Endothelial cell of umbilical vein (primary cell): ENCODE data around the gene MUC22. TPM values are rescaled to one million over a fixed set of nuclear protein-coding genes. Genes with fewer than 3 reads are reported as not detected.

Source experiments
- BruUV-seq: library from RNA; stranded (reverse); fragments of 400-500 nt; replicated peaks from 2 replicates; lab custom pipeline; 2021; lab: Mats Ljungman, UMichigan
- CTCF ChIA-PET: fragments of 300-600, 350-600 bp; sonication (Branson Sonifier 250); formaldehyde crosslinking; loops from one replicate; lab custom pipeline; 2021; ENCODE audit warnings: antibody characterized with exemption, inconsistent platforms; lab: Charles Lee
- POLR2A ChIA-PET: fragments of 300-600, 350-600 bp; sonication (Branson Sonifier 250); formaldehyde crosslinking; loops from one replicate; lab custom pipeline; 2021; ENCODE audit warnings: antibody characterized with exemption, inconsistent platforms; lab: Charles Lee
- DNase-seq: peaks from one replicate; pipeline ENCODE4 v3.0.0-alpha.2; 2011; ENCODE audit warnings: low read depth, low spot score
- FAIRE-seq: peaks from 2 replicates; lab custom pipeline; 2011; peaks lifted over from hg19 to GRCh38; lab: Jason Lieb, UNC
- H2AFZ ChIP-seq: 2 replicates; pipeline ENCODE4 v1.6.0; 2012; ENCODE audit warnings: low read depth, low read length, control low read depth, inconsistent platforms
- H3K27ac ChIP-seq: 2 replicates; pipeline ENCODE4 v1.5.1; 2011; ENCODE audit warnings: low read depth, mild to moderate bottlenecking, control low read depth, low read length, moderate library complexity; ENCODE audit not compliant: insufficient read depth
- H3K27me3 ChIP-seq, 2 experiments: 2 replicates each; pipeline versions ENCODE4 v1.6.0 to v1.6.1; 2011; ENCODE audit warnings: low read length in 2 of 2, mixed read lengths in 1 of 2; ENCODE audit not compliant: control insufficient read depth in 2 of 2, insufficient read depth in 2 of 2
- H3K36me3 ChIP-seq, 2 experiments: 2 replicates in 1 of 2; 3 replicates in 1 of 2; pipeline ENCODE4 v1.5.1; 2011; ENCODE audit warnings: low read length in 2 of 2, mild to moderate bottlenecking in 1 of 2, moderate library complexity in 1 of 2; ENCODE audit not compliant: control insufficient read depth in 2 of 2, insufficient read depth in 2 of 2; ENCODE audit errors: extremely low read depth in 1 of 2
- H3K4me1 ChIP-seq: 3 replicates; pipeline ENCODE4 v1.5.1; 2011; ENCODE audit warnings: mild to moderate bottlenecking, low read length; ENCODE audit not compliant: control insufficient read depth, insufficient read depth; ENCODE audit errors: extremely low read depth
- H3K4me2 ChIP-seq: 2 replicates; pipeline ENCODE4 v1.6.1; 2011; ENCODE audit warnings: low read length, control low read depth, mixed read lengths; ENCODE audit not compliant: insufficient read depth
- H3K4me3 ChIP-seq, 3 experiments: fragments of 200-600 bp in 1 of 3; sonication (generic), shearing (Covaris generic) in 1 of 3; replicated peaks in 1 of 3; 2 replicates each; pipeline ENCODE4 v1.5.1; 2011 to 2016; ENCODE audit warnings: control low read depth in 3 of 3, low read length in 3 of 3, mild to moderate bottlenecking in 2 of 3, inconsistent platforms in 1 of 3, low read depth in 1 of 3, moderate library complexity in 1 of 3; ENCODE audit not compliant: insufficient read depth in 1 of 3
- H3K79me2 ChIP-seq: 2 replicates; pipeline ENCODE4 v1.6.0; 2012; ENCODE audit warnings: low read length, inconsistent platforms; ENCODE audit not compliant: control insufficient read depth, insufficient read depth
- H3K9ac ChIP-seq: replicated peaks from 2 replicates; pipeline ENCODE3; 2011; ENCODE audit warnings: low read length, control low read depth; ENCODE audit not compliant: insufficient read depth; ENCODE audit errors: extremely low read depth
- H3K9me1 ChIP-seq: replicated peaks from 3 replicates; pipeline ENCODE4 v1.6.0; 2011; ENCODE audit warnings: mild to moderate bottlenecking, low read length; ENCODE audit not compliant: control insufficient read depth, insufficient read depth; ENCODE audit errors: extremely low read depth
- H3K9me3 ChIP-seq: replicated peaks from 2 replicates; pipeline ENCODE4 v1.5.1; 2012; ENCODE audit warnings: low read length, inconsistent platforms; ENCODE audit not compliant: control insufficient read depth, insufficient read depth
- H4K20me1 ChIP-seq: replicated peaks from 2 replicates; pipeline ENCODE3; 2011; ENCODE audit warnings: mild to moderate bottlenecking, low read length; ENCODE audit not compliant: control insufficient read depth, insufficient read depth; ENCODE audit errors: extremely low read depth
- EZH2 ChIP-seq: IDR thresholded peaks from 2 replicates; pipeline ENCODE4 v1.6.1; 2012; ENCODE audit warnings: borderline replicate concordance, low read depth, mild to moderate bottlenecking, moderate library complexity, low read length, inconsistent platforms; ENCODE audit not compliant: severe bottlenecking
- FOS ChIP-seq: IDR thresholded peaks from 2 replicates; pipeline ENCODE4 v1.6.1; 2011; ENCODE audit warnings: mild to moderate bottlenecking, low read length, moderate library complexity, borderline replicate concordance; ENCODE audit not compliant: insufficient read depth
- GATA2 ChIP-seq: IDR thresholded peaks from 2 replicates; pipeline ENCODE4 v1.7.0; 2011; ENCODE audit warnings: low read depth, mild to moderate bottlenecking, moderate library complexity, mixed read lengths, low read length; ENCODE audit not compliant: insufficient read length, insufficient read depth
- JUN ChIP-seq: IDR thresholded peaks from 2 replicates; pipeline ENCODE4 v1.6.1; 2011; ENCODE audit warnings: borderline replicate concordance, low read depth; ENCODE audit not compliant: insufficient read length, insufficient read depth
- MYC ChIP-seq: IDR thresholded peaks from one replicate; pipeline ENCODE4 v1.6.1; 2011; ENCODE audit warnings: mild to moderate bottlenecking, low read depth, low read length
- POLR2A ChIP-seq: IDR thresholded peaks from 2 replicates; pipeline ENCODE4 v1.6.1; 2012; ENCODE audit warnings: low read depth, mild to moderate bottlenecking, control low read depth, low read length
- POLR2AphosphoS5 ChIP-seq: IDR thresholded peaks from 2 replicates; pipeline ENCODE4 v1.6.1; 2012; ENCODE audit warnings: low read depth, mild to moderate bottlenecking, control low read depth, low read length, moderate library complexity; ENCODE audit not compliant: insufficient read depth
- dilution Hi-C: fragments of 300-500 bp; cut with MboI; formaldehyde crosslinking; loops from one replicate; pipeline ENCODE4 v1.15.0; 2019; ENCODE audit warnings: low sequenced_read_pairs; ENCODE audit not compliant: extremely low pct_ligation_motif_present
- intact Hi-C: fragments of 100-400 bp; cut with micrococcal nuclease; formaldehyde crosslinking; loops from one replicate; pipeline ENCODE4 v1.10.0; 2022
- polyA plus RNA-seq, 4 experiments: library from polyadenylated mRNA; depleted of rRNA in 3 of 4; stranded (reverse) in 3 of 4; unstranded in 1 of 4; fragments of >200 nt; gene quantifications; 2 replicates each; pipeline versions ENCODE4 v1.2.1 to v1.2.3, GENCODE V29; 2011 to 2012; ENCODE audit warnings: missing spikeins in 1 of 4
- total RNA-seq: library from RNA; stranded (reverse); gene quantifications from 2 replicates; pipeline ENCODE4 v1.2.3, GENCODE V29; 2021
- TF ChIP-seq, protein P1 (sequence below), 2 donors: IDR thresholded peaks; 1 replicate in 1 of 2; 2 replicates in 1 of 2; pipeline ENCODE4 v1.5.1; 2011; ENCODE audit warnings: low read length in 2 of 2, mild to moderate bottlenecking in 2 of 2, moderate library complexity in 2 of 2, control low read depth in 1 of 2, inconsistent platforms in 1 of 2, low read depth in 1 of 2; ENCODE audit not compliant: insufficient read depth in 1 of 2; ENCODE audit errors: extremely low read depth in 1 of 2
- TF ChIP-seq, protein P2 (sequence below): IDR thresholded peaks from 2 replicates; pipeline ENCODE4 v1.6.1; 2011; ENCODE audit not compliant: insufficient read depth, insufficient read length

The MUC22 gene
- total and polyA plus RNA-seq, 2 donors (not counting 3 experiments of a cell fraction or from before 2014, with no cell fraction given) = not detected

DNA sequence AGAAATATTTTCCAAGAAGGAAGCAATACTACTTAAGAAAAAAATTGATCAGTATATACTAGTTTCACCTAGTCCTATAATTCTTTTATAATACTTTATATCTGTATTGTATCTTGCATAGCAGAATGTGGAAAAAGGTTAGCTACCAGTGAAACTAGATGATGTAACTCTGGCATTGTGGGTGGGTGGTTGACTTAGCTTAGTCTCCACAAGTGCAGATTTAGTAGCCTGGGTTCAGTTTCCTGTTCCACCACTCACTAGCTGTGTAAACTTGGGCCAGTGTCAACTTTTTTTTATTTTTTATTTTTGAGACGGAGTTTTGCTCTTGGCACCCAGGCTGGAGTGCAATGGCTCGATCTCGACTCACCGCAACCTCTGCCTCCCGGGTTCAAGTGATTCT lies 24.8 kb upstream of the MUC22 start:
- no peaks in the 10 kb centered on the region for H4K20me1 ChIP-seq
- TF ChIP-seq POLR2AphosphoS5 = no peak
- TF ChIP-seq, protein P1, sequence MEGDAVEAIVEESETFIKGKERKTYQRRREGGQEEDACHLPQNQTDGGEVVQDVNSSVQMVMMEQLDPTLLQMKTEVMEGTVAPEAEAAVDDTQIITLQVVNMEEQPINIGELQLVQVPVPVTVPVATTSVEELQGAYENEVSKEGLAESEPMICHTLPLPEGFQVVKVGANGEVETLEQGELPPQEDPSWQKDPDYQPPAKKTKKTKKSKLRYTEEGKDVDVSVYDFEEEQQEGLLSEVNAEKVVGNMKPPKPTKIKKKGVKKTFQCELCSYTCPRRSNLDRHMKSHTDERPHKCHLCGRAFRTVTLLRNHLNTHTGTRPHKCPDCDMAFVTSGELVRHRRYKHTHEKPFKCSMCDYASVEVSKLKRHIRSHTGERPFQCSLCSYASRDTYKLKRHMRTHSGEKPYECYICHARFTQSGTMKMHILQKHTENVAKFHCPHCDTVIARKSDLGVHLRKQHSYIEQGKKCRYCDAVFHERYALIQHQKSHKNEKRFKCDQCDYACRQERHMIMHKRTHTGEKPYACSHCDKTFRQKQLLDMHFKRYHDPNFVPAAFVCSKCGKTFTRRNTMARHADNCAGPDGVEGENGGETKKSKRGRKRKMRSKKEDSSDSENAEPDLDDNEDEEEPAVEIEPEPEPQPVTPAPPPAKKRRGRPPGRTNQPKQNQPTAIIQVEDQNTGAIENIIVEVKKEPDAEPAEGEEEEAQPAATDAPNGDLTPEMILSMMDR (IDR thresholded peaks at IDR 0.05; ENCODE audit: extremely low read depth in 1 of 2, insufficient read depth in 1 of 2, low read depth in 1 of 2, low read length in 2 of 2) = no peak
- TF ChIP-seq, protein P2, sequence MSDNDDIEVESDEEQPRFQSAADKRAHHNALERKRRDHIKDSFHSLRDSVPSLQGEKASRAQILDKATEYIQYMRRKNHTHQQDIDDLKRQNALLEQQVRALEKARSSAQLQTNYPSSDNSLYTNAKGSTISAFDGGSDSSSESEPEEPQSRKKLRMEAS = no peak
- no peak for TF ChIP-seq FOS
- no peak for TF ChIP-seq POLR2A
- no peak for TF ChIP-seq GATA2
- no peak for TF ChIP-seq MYC
- no peak for TF ChIP-seq JUN
- TF ChIP-seq EZH2 = no peak
- H3K27me3 ChIP-seq = peaks cover 5 to 16% of the 10 kb centered on the region in 2 experiments
- H3K9me1 ChIP-seq = no peaks in the 10 kb centered on the region
- H3K9ac ChIP-seq = no peak overlapping the region
- no peak overlapping the region for H3K27ac ChIP-seq
- no peaks in the 10 kb centered on the region for H3K79me2 ChIP-seq
- ChIA-PET POLR2A (no interaction called here), CTCF (no interaction called here)
- H3K4me3 ChIP-seq = no peak overlapping the region
- intact Hi-C loops = no loop called here
- DNase-seq (no peak), FAIRE-seq (no peak)
- BruUV-seq = no TSS peak
- H3K4me1 ChIP-seq = no peaks in the 10 kb centered on the region
- no peak overlapping the region for H2AFZ ChIP-seq
- no peak overlapping the region for H3K4me2 ChIP-seq
- dilution Hi-C loops = no loop called here
- H3K9me3 ChIP-seq = no peaks in the 10 kb centered on the region
- H3K36me3 ChIP-seq = no peaks in the 10 kb centered on the region
